Panc1 (cell line): ENCODE data around the gene SLC8A1. TPM values are rescaled to one million over a fixed set of nuclear protein-coding genes. Genes with fewer than 3 reads are reported as not detected.

Experiments
- ATAC-seq: fragments of 200-7000 bp; cut with Tn5 transposase; 2 replicates; pipeline ENCODE4 v1.9.1; 2020; ENCODE audit warnings: mild to moderate bottlenecking, moderate library complexity
- BruUV-seq: library from RNA; stranded (reverse); fragments of 400-500 nt; replicated peaks from 2 replicates; lab custom pipeline; 2021; lab: Mats Ljungman, UMichigan
- CTCF ChIA-PET: fragments of 300-600 bp; sonication (Branson Sonifier 250); formaldehyde crosslinking; loops from one replicate; lab custom pipeline; 2022; ENCODE audit warnings: antibody characterized with exemption; lab: Charles Lee
- POLR2A ChIA-PET: fragments of 300-600 bp; sonication (Branson Sonifier 250); formaldehyde crosslinking; loops from one replicate; lab custom pipeline; 2022; ENCODE audit warnings: antibody characterized with exemption; lab: Charles Lee
- DNase-seq: peaks from one replicate; pipeline ENCODE4 v3.0.0-alpha.2; 2010; ENCODE audit warnings: low read depth, low spot score
- H3K27ac ChIP-seq: 2 replicates; pipeline ENCODE4 v1.5.1; 2011; ENCODE audit warnings: mild to moderate bottlenecking, low read length, inconsistent platforms
- H3K27me3 ChIP-seq: fragments of 200-500 bp; sonication (Bioruptor generic); 2 replicates; pipeline ENCODE4 v1.6.0; 2014; ENCODE audit warnings: low read length, inconsistent platforms; ENCODE audit not compliant: control insufficient read depth, insufficient read depth
- H3K36me3 ChIP-seq: fragments of 200-500 bp; sonication (Bioruptor generic); 2 replicates; pipeline ENCODE4 v1.5.1; 2014; ENCODE audit warnings: inconsistent platforms, mild to moderate bottlenecking, low read length, moderate library complexity; ENCODE audit not compliant: control insufficient read depth, insufficient read depth
- H3K4me1 ChIP-seq: 2 replicates; pipeline ENCODE4 v1.5.1; 2011; ENCODE audit warnings: inconsistent platforms, mild to moderate bottlenecking, low read length, moderate library complexity; ENCODE audit not compliant: control insufficient read depth, insufficient read depth
- H3K4me3 ChIP-seq, 2 experiments: 2 replicates each; pipeline ENCODE4 v1.5.1; 2011 to 2012; ENCODE audit warnings: low read depth in 2 of 2, low read length in 2 of 2, mild to moderate bottlenecking in 2 of 2, inconsistent platforms in 1 of 2, moderate library complexity in 1 of 2
- H3K9me3 ChIP-seq: fragments of 200-500 bp; sonication (Bioruptor generic); 2 replicates; pipeline ENCODE4 v1.5.1; 2014; ENCODE audit warnings: low read depth, mild to moderate bottlenecking, inconsistent platforms, low read length, moderate library complexity; ENCODE audit not compliant: control insufficient read depth, insufficient read depth
- CTCF ChIP-seq: fragments of 450-650 bp; IDR thresholded peaks from 2 replicates; pipeline ENCODE4 v1.5.1; 2017; ENCODE audit warnings: mild to moderate bottlenecking
- POLR2AphosphoS5 ChIP-seq: IDR thresholded peaks from 2 replicates; pipeline ENCODE4 v1.6.1; 2012; ENCODE audit warnings: mild to moderate bottlenecking, low read depth, low read length, moderate library complexity
- REST ChIP-seq, 2 experiments: IDR thresholded peaks; 2 replicates each; pipeline ENCODE4 v1.6.1; 2011 to 2012; ENCODE audit warnings: low read depth in 2 of 2, control low read depth in 1 of 2, low read length in 1 of 2, mild to moderate bottlenecking in 1 of 2, moderate library complexity in 1 of 2; ENCODE audit not compliant: insufficient read depth in 1 of 2
- SIN3A ChIP-seq: IDR thresholded peaks from 2 replicates; pipeline ENCODE4 v1.6.1; 2012; ENCODE audit warnings: low read depth, mild to moderate bottlenecking, low read length, moderate library complexity, borderline replicate concordance; ENCODE audit not compliant: insufficient read depth
- TCF7L2 ChIP-seq: IDR thresholded peaks from 2 replicates; pipeline ENCODE4 v1.6.1; 2011; ENCODE audit warnings: mild to moderate bottlenecking, low read depth, low read length, inconsistent platforms
- in situ Hi-C: cut with HindIII; loops from 2 replicates; pipeline ENCODE4 v1.10.0; 2016; ENCODE audit warnings: low sequenced_read_pairs, low pct_unique_long_range_greater_than_20kb
- intact Hi-C: fragments of 100-400 bp; cut with micrococcal nuclease; formaldehyde crosslinking; loops from one replicate; pipeline ENCODE4 v1.10.0; 2022; ENCODE audit not compliant: unreplicated experiment
- total RNA-seq: library from RNA; stranded (reverse); gene quantifications from one replicate; pipeline ENCODE4 v1.2.1, GENCODE V29; 2021; ENCODE audit not compliant: unreplicated experiment

The SLC8A1 gene
- total RNA-seq, 1 experiment from 2014 or later, result 0.59 TPM

- TF ChIP-seq POLR2AphosphoS5 (no peak), REST (IDR thresholded peaks at IDR 0.05; ENCODE audit: insufficient read depth in 1 of 2, low read depth in 2 of 2, low read length in 1 of 2) (no peak), TCF7L2 (no peak), SIN3A (no peak), CTCF (no peak)
- no peak overlapping the region for H3K4me3 ChIP-seq
- peaks cover 1% of the 10 kb centered on the region; the same call in 1 of the 2 replicates for H3K4me1 ChIP-seq
- DNase-seq (no peak), ATAC-seq (no peak)
- in situ Hi-C loops (no loop called here), intact Hi-C loops (no loop called here)
- no TSS peak for BruUV-seq
- H3K27ac ChIP-seq, result no peak overlapping the region
- ChIA-PET CTCF (no interaction called here), POLR2A (no interaction called here)
- H3K27me3 ChIP-seq, result peaks cover 3% of the 10 kb centered on the region
- no peaks in the 10 kb centered on the region for H3K9me3 ChIP-seq
- H3K36me3 ChIP-seq, result no peaks in the 10 kb centered on the region
Observed at GRCh38 chr2:40445467-40445866, 6.4 kb downstream of the SLC8A1 start.

GRCh38 chr2:40440835-40441234, 11.1 kb downstream of the SLC8A1 start:
- CTCF ChIA-PET, result interaction anchor here (0.5 kb wide), 1 partner anchor 8 kb away, joined by 3 read pairs; no protein-coding TSS in a partner anchor
- POLR2A ChIA-PET, result no interaction called here
- no peaks in the 10 kb centered on the region for H3K27me3 ChIP-seq
- no peak overlapping the region for H3K4me3 ChIP-seq
- ATAC-seq (no peak), DNase-seq (no peak)
- TF ChIP-seq POLR2AphosphoS5, result no peak
- H3K9me3 ChIP-seq, result no peaks in the 10 kb centered on the region
- no peak overlapping the region for H3K27ac ChIP-seq
- BruUV-seq, result no TSS peak
- in situ Hi-C loops (no loop called here), intact Hi-C loops (no loop called here)
- H3K36me3 ChIP-seq, result no peaks in the 10 kb centered on the region
- H3K4me1 ChIP-seq, result no peaks in the 10 kb centered on the region

- in situ Hi-C loops (no loop called here), intact Hi-C loops (no loop called here)
- Histone ChIP-seq H3K4me1 (peaks cover 12% of the 10 kb centered on the region), H3K36me3 (no peaks in the 10 kb centered on the region), H3K4me3 (no peak overlapping the region), H3K9me3 (no peaks in the 10 kb centered on the region), H3K27me3 (no peaks in the 10 kb centered on the region), H3K27ac (no peak overlapping the region)
- TF ChIP-seq POLR2AphosphoS5, result no peak
- no peak for TF ChIP-seq TCF7L2
- no peak for TF ChIP-seq CTCF
- TF ChIP-seq SIN3A, result no peak
- no peak for TF ChIP-seq REST (IDR thresholded peaks at IDR 0.05; ENCODE audit: insufficient read depth in 1 of 2, low read depth in 2 of 2, low read length in 1 of 2)
- ATAC-seq, result no peak
- no TSS peak for BruUV-seq
- DNase-seq, result no peak
- CTCF ChIA-PET, result no interaction called here
- POLR2A ChIA-PET, result interaction anchor here (0.6 kb wide), 1 partner anchor 801 kb away, joined by 5 read pairs; no protein-coding TSS in a partner anchor
Observed at GRCh38 chr2:40439473-40439872, 12.4 kb downstream of the SLC8A1 start.
